GM19238 (cell line): Measurements from ENCODE around the gene DCTPP1.
A peak's percentile ranks its signal among the peaks of the same experiment; 100 is the strongest.
"Not testable (repeated sequence)": the region's sequence is repeated elsewhere in the genome, so short reads cannot be mapped to it uniquely, and the experiment has no call there.

ENCODE experiments used
- DNase-seq: peaks from one replicate; pipeline ENCODE4 v3.0.0; 2011; ENCODE audit warnings: low spot score; ENCODE audit not compliant: insufficient read length

Gene DCTPP1

GRCh38 chr16:30429678-30430427 lies at the start of gene DCTPP1:
Gene DCTPP1 (minus strand): TSS chr16:30430030. CDS start chr16:30429980, 50 bp downstream.
- peak; percentile 91 for DNase-seq

DNA sequence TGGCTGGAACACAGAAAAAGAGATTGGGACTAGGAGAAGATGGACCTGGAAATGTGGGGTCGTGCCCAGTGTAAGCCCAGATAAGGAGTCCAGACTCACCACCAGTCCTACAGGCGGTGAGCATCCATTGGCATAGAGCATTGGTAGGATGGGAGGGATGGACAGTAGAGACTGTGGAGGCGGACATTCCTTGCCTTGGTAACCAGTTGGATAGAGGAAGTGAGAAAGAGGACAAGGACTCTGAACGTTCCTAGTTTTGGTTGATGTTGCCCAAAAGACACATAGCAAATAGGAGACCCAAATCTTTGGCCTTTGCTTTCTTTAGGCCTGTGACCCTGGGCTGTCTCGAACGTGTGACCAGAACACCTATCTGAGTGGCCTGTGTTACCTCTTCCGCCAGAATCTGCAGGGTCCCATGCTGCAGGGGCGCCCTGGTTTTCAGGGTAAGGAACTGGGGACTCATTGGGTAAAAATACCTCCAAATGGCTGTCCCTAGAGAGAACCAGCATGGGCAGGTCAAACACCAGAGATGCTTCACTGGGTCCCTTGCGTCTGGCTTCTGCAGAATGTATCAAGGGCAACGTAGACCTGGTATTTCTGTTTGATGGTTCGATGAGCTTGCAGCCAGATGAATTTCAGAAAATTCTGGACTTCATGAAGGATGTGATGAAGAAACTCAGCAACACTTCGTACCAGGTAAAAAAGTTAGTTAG lies 49.1 kb upstream of the DCTPP1 start:
- DNase-seq, result no peak

DNA sequence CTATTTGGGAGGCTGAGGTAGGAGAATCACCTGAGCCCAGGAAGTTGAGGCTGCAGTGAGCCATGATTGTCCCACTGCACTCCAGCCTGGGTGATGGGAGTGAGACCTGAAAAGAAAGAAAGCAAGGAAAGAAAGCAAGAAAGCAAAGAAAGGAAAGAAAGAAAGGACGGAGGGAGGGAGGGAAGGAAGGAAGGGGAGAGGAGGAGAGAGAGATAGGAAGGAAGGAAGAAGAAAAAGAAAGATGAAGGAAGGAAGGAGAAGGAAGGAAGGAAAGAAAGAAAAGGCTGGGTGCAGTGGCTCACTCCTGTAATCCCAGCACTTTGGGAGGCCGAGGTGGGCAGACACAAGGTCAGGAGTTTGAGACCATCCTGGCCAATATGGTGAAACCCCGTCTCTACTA lies 47.9 kb upstream of the DCTPP1 start:
- DNase-seq, result not testable (repeated sequence)

- DNase-seq, result no peak
These were observed 47.2 kb upstream of the DCTPP1 start for GRCh38 chr16:30476991-30477390.

- DNase-seq, result no peak
These were observed 44.9 kb upstream of the DCTPP1 start for GRCh38 chr16:30474684-30475083.

DNA sequence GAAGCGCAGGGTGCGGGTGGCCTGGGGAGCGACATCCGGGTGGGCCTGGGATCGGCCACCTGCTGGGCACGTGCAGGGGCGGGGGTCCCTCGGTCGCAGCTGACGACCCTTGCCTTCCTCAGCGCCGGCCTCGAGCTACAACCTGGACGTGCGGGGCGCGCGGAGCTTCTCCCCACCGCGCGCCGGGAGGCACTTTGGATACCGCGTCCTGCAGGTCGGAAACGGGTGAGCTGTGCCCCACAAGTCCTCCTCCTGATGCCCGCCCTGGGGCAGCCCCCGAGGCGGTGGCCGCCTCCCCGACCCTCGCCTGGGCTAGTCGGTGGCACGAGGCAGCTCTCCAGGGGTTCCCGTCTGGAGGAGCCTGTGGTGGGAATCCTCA lies 44.2 kb upstream of the DCTPP1 start:
- no peak for DNase-seq

DNA sequence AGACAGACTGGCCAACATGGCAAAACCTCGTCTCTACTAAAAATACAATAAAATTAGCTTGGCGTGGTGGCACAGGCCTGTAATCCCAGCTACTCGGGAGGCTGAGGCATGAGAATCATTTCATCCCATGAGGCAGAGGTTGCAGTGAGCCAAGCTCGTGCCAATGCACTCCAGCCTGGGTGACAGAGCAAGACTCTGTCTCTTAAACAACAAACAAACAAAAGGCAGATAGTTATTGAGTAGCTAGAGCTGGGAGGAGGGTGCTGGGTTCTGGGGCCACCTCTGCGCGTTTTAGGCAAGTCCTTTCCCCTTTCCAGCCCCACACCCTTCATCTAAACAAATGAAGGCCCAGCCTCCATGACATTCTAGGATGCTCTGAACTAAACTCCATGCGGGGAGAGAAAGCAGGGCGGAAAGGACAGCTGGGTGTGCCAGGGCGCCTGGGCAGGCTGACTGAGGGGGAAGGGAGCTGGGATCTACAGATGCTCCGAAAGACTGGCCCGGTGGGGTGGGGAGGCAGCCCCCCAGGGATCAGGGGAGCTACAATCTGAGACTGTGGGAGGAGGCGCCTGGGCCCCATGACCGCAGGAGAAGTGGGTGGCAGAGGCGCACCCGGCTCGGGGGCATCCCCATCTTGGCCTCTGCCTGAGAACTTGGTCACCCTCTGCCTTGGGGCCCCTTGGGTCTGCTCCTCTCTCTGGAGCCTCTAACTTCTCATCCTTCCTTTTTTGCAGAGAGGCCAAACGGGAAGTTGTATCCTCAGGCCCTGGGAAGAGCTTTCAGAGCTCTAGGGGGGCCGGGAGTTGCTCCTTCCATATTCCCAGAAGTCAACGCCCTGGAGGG lies 43.6 kb upstream of the DCTPP1 start:
- DNase-seq, result peak; percentile 39

- peak; percentile 80 for DNase-seq
These were observed 42.6 kb upstream of the DCTPP1 start, which contains the start of gene ITGAL for GRCh38 chr16:30472328-30472942. Gene ITGAL (plus strand): TSS chr16:30472742. CDS start chr16:30472838, 96 bp downstream.

DNA sequence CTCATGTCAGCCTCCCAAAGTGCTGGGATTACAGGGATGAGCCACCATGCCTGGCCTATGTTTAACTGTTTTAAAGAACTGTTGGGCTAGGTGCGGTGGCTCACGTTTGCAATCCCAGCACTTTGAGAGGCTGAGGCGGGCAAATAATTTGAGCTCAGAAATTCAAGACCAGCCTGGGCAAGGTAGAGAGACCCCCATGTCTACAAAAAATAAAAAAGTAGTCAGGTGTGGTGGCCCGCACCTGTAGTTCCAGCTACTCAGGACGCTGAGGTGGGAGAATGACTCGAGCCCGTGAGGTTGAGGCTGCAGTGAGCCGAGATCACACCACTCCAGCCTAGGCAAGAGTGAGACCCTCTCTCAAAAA lies 40.8 kb upstream of the DCTPP1 start:
- no peak for DNase-seq

GRCh38 chr16:30470170-30470512 lies 40.3 kb upstream of the DCTPP1 start:
- DNase-seq, result no peak

GRCh38 chr16:30464078-30464477 lies 34.2 kb upstream of the DCTPP1 start:
- DNase-seq, result no peak

- not testable (repeated sequence) for DNase-seq
These were observed 31.6 kb upstream of the DCTPP1 start for GRCh38 chr16:30461426-30461825.

GRCh38 chr16:30459456-30459855 lies 29.6 kb upstream of the DCTPP1 start:
- DNase-seq, result no peak

DNA sequence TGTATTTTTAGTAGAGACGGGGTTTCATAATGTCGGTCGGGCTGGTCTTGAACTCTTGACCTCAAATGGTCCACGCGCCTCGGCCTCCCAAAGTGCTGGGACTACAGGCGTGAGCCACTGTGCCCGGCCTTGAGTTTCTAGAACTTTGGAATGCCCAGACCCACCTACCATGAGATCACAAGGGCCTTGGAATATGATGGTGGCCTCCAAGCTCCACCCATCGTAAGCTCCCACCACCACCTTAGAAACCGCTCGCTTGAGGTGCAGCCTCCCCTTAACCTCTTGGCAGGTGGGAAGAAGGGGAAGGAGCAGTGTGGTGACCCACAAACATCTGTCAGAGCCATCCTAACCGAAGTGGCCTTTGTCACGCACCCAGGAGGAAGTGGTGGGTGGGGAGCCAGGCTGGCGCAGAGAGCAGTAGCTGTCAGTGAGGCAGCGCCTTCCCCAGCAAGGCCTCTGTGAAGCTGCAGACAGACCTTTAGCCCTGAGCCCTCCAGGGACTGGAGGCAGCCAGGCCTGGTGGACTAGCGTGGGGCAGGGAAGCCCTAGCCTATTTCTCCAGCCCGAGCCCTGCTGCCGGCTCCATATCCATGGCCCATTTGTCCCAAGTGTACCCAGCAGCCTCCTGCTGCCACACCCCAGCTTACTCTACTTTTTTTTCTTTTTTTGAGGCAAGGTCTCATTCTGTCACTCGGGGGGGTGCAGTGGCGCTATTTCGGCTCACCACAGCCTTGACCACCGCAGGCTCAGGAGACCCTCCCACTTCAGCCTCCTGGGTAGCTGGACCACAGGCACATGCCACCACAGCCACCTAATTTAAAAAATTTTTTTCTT lies 28.9 kb upstream of the DCTPP1 start:
- DNase-seq, result peak; percentile 54

GRCh38 chr16:30457743-30458560 lies 28.1 kb upstream of the DCTPP1 start:
- no peak for DNase-seq

GRCh38 chr16:30457256-30457655 lies 27.4 kb upstream of the DCTPP1 start:
- DNase-seq, result no peak

DNA sequence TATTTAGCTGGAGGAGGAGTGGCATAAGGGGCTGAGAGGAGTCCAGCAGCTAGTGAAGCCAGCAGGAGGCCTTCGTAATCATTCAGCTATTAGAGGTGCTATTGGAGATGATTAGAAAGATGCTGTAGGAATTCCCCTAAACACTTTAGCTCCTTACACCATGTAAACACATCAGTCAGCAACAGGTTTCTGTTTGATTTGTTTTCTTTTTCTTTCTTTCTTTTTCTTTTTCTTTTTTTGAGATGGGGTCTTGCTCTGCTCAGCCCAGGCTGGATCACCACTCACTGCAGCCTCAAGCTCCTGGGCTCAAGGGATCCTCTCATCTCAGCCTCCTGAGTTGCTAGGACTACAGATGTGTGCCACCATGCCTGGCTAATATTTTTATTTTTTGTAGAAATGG lies 26.5 kb upstream of the DCTPP1 start:
- no peak for DNase-seq

- DNase-seq, result not testable (repeated sequence)
These were observed 23.1 kb upstream of the DCTPP1 start for GRCh38 chr16:30452709-30453580.

DNA sequence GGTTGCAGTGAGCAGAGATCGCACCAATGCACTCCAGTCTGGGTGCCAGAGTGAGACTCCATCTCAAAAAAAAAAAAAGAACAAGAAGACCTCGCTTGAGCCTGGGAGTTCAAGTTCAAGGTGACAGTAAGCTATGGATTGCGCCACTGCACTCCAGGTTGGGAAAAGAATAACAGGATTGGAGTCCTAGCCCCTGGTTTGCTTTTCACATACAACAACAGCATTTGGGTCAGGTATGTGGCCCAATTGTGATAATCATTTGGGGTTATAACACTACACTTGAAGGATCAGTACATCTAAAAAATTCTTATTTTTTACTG lies 19.2 kb upstream of the DCTPP1 start:
- DNase-seq, result no peak
